ENCODE measurements around the gene UCMA.

GRCh38 chr10:13180788-13181187, 53.4 kb downstream of the UCMA start:
- TF ChIP-seq POLR2A (IDR thresholded peaks at IDR 0.05) (no peak), CTCF (IDR thresholded peaks at IDR 0.05) (no peak)
